Activated CD4-positive, CD25-positive, alpha-beta regulatory T cell treated with anti-CD3 and anti-CD28 coated beads, Interleukin-2, amount 50 U/mL, for 72 hours (primary cell): ENCODE measurements around the gene EIF6.
A peak's percentile ranks its signal among the peaks of the same experiment; 100 is the strongest.
"Not testable (repeated sequence)": the region's sequence is repeated elsewhere in the genome, so short reads cannot be mapped to it uniquely, and the experiment has no call there.

Source experiments
- DNase-seq: peaks from one replicate; pipeline ENCODE4 v3.0.0; 2021

The EIF6 gene

GRCh38 chr20:35277531-35278395, 6.8 kb downstream of the EIF6 start, which contains the start of gene MMP24OS:
Gene MMP24OS, minus strand, starts transcription at chr20:35278122. Its CDS starts 193 bp downstream, at chr20:35277929.
- peak; percentile 90 for DNase-seq

- DNase-seq, result no peak
These were observed 7.4 kb downstream of the EIF6 start for GRCh38 chr20:35277127-35277526.

GRCh38 chr20:35276408-35276807, 8.2 kb downstream of the EIF6 start:
- DNase-seq, result no peak

- DNase-seq, result no peak
These were observed 8.8 kb downstream of the EIF6 start for GRCh38 chr20:35275741-35276251.

- no peak for DNase-seq
These were observed 10.1 kb downstream of the EIF6 start for GRCh38 chr20:35274172-35275092.

GRCh38 chr20:35273449-35274171, 11.0 kb downstream of the EIF6 start:
- DNase-seq, result no peak

GRCh38 chr20:35271904-35272303, 12.7 kb downstream of the EIF6 start:
- no peak for DNase-seq

- DNase-seq, result no peak
These were observed 13.3 kb downstream of the EIF6 start for GRCh38 chr20:35271073-35271882.

- no peak for DNase-seq
These were observed 14.3 kb downstream of the EIF6 start for GRCh38 chr20:35270021-35270902.

- peak; percentile 53 for DNase-seq
These were observed 15.4 kb downstream of the EIF6 start for GRCh38 chr20:35269055-35269781.

GRCh38 chr20:35267092-35267491, 17.5 kb downstream of the EIF6 start:
- DNase-seq, result no peak

- no peak for DNase-seq
These were observed 19.8 kb downstream of the EIF6 start for GRCh38 chr20:35264755-35265154.

GRCh38 chr20:35263532-35264341, 20.8 kb downstream of the EIF6 start:
- DNase-seq, result no peak

GRCh38 chr20:35262731-35263531, 21.6 kb downstream of the EIF6 start:
- not testable (repeated sequence) for DNase-seq

GRCh38 chr20:35262321-35262720, 22.3 kb downstream of the EIF6 start:
- not testable (repeated sequence) for DNase-seq

- DNase-seq, result no peak
These were observed 24.1 kb downstream of the EIF6 start for GRCh38 chr20:35260426-35260825.

- no peak for DNase-seq
These were observed 27.2 kb downstream of the EIF6 start for GRCh38 chr20:35257175-35257909.
